Esophagus squamous epithelium (tissue), 4 donors: ENCODE data around the gene SMKR1.

Experiments used
- POLR2A ChIP-seq, 4 donors: fragments of 450-650 bp; IDR thresholded peaks; one replicate each; pipeline ENCODE4 v1.6.1; 2017; ENCODE audit warnings: antibody characterized with exemption in 4 of 4, mild to moderate bottlenecking in 4 of 4, moderate library complexity in 3 of 4
- TF ChIP-seq, protein P1 (sequence below), 6 experiments: fragments of 450-650 bp in 4 of 6; fragments of 200-600 bp in 2 of 6; sonication (generic) in 2 of 6; IDR thresholded peaks; one replicate each; pipeline ENCODE4 v1.5.1; 2016 to 2019; ENCODE audit warnings: antibody characterized with exemption in 6 of 6, mild to moderate bottlenecking in 4 of 6, moderate library complexity in 4 of 6

DNA sequence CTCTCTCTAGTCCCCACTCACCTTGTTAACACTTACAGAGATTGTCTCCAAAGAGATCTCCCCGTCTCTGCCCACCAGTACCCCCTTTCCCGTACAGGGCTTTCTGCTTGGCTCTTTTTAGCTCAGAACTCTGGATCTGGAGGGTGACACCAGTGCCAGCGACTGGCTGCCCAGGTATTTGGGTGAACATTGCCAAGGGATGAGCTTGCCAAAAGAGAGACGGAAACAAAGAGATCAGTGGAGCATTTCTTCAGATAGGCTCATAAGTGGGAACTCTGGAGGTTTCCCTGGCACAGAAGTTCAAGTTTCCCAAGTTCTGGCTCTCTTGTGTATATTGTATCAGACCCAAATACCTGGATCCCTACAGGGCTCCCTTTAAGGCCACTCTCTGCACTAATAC, 38.1 kb upstream of the SMKR1 start:
- TF ChIP-seq, protein P1, sequence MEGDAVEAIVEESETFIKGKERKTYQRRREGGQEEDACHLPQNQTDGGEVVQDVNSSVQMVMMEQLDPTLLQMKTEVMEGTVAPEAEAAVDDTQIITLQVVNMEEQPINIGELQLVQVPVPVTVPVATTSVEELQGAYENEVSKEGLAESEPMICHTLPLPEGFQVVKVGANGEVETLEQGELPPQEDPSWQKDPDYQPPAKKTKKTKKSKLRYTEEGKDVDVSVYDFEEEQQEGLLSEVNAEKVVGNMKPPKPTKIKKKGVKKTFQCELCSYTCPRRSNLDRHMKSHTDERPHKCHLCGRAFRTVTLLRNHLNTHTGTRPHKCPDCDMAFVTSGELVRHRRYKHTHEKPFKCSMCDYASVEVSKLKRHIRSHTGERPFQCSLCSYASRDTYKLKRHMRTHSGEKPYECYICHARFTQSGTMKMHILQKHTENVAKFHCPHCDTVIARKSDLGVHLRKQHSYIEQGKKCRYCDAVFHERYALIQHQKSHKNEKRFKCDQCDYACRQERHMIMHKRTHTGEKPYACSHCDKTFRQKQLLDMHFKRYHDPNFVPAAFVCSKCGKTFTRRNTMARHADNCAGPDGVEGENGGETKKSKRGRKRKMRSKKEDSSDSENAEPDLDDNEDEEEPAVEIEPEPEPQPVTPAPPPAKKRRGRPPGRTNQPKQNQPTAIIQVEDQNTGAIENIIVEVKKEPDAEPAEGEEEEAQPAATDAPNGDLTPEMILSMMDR (IDR thresholded peaks at IDR 0.05), result no peak
- no peak for TF ChIP-seq POLR2A (IDR thresholded peaks at IDR 0.05)
